ENCODE results near the gene TSEN54.

GRCh38 chr17:75553295-75554110 lies 37.2 kb downstream of the TSEN54 start:
- TF ChIP-seq, protein P1, sequence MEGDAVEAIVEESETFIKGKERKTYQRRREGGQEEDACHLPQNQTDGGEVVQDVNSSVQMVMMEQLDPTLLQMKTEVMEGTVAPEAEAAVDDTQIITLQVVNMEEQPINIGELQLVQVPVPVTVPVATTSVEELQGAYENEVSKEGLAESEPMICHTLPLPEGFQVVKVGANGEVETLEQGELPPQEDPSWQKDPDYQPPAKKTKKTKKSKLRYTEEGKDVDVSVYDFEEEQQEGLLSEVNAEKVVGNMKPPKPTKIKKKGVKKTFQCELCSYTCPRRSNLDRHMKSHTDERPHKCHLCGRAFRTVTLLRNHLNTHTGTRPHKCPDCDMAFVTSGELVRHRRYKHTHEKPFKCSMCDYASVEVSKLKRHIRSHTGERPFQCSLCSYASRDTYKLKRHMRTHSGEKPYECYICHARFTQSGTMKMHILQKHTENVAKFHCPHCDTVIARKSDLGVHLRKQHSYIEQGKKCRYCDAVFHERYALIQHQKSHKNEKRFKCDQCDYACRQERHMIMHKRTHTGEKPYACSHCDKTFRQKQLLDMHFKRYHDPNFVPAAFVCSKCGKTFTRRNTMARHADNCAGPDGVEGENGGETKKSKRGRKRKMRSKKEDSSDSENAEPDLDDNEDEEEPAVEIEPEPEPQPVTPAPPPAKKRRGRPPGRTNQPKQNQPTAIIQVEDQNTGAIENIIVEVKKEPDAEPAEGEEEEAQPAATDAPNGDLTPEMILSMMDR (IDR thresholded peaks at IDR 0.05): no peak
- no peak for TF ChIP-seq ZFX (IDR thresholded peaks at IDR 0.05; ENCODE audit: borderline replicate concordance)

Measured in 22Rv1 (cell line).